Upper lobe of left lung (tissue), 6 donors: ENCODE measurements around the gene VSIG1. TPM values are rescaled to one million over a fixed set of nuclear protein-coding genes. Genes with fewer than 3 reads are reported as not detected.
A peak's percentile ranks its signal among the peaks of the same experiment; 100 is the strongest.

Experiments
- ATAC-seq, 2 donors: fragments of 200-7000 bp; cut with Tn5 transposase; one replicate each; pipeline ENCODE4 v1.9.1; 2022; ENCODE audit warnings: mild to moderate bottlenecking in 2 of 2, moderate library complexity in 2 of 2; ENCODE audit not compliant: low FRiP score in 2 of 2
- DNase-seq, 2 donors: peaks; one replicate each; pipeline ENCODE4 v3.0.0-alpha.2; 2019 to 2020
- H3K27ac ChIP-seq, 4 donors: fragments of 200-600 bp; sonication (generic); one replicate each; pipeline ENCODE4 v1.5.1; 2016 to 2019
- H3K27me3 ChIP-seq, 4 donors: fragments of 200-600 bp; sonication (generic); one replicate each; pipeline ENCODE4 v1.5.1; 2017 to 2019
- H3K36me3 ChIP-seq, 4 donors: fragments of 200-600 bp; sonication (generic); one replicate each; pipeline ENCODE4 v1.5.1; 2016 to 2019
- H3K4me1 ChIP-seq, 4 donors: fragments of 200-600 bp; sonication (generic); one replicate each; pipeline ENCODE4 v1.5.1; 2018 to 2019
- H3K4me3 ChIP-seq, 4 donors: fragments of 200-600 bp; sonication (generic); one replicate each; pipeline ENCODE4 v1.5.1; 2017 to 2019; ENCODE audit warnings: mild to moderate bottlenecking in 2 of 4, moderate library complexity in 1 of 4
- H3K9me3 ChIP-seq, 4 donors: fragments of 200-600 bp; sonication (generic); one replicate each; pipeline ENCODE4 v1.5.1; 2018 to 2019
- EP300 ChIP-seq, 4 donors: sonication (generic); formaldehyde crosslinking; IDR thresholded peaks; one replicate each; pipeline ENCODE4 v1.5.1; 2017; ENCODE audit warnings: antibody characterized with exemption in 4 of 4, control low read depth in 2 of 4
- POLR2A ChIP-seq, 4 donors: fragments of 450-650 bp; IDR thresholded peaks; one replicate each; pipeline ENCODE4 v1.5.1; 2016 to 2017; ENCODE audit warnings: antibody characterized with exemption in 4 of 4, mild to moderate bottlenecking in 2 of 4
- POLR2AphosphoS5 ChIP-seq, 2 donors: sonication (generic); formaldehyde crosslinking; IDR thresholded peaks; one replicate each; pipeline ENCODE4 v1.5.1; 2017; ENCODE audit warnings: antibody characterized with exemption in 2 of 2
- WGBS, 2 donors: methylation state at CpG; one replicate each; pipeline ENCODE4 v1.1.5; 2017 to 2018; 5-methylcytosine and 5-hydroxymethylcytosine counted together
- total RNA-seq, 6 donors: library from RNA; depleted of rRNA in 4 of 6; stranded (reverse); fragments of >200 nt in 4 of 6; gene quantifications; one replicate each; pipeline versions ENCODE4 v1.1.0 to v1.2.1, GENCODE V29; 2016 to 2021
- TF ChIP-seq, protein P1 (sequence below), 6 experiments: fragments of 450-650 bp in 4 of 6; fragments of 200-600 bp in 2 of 6; sonication (generic) in 2 of 6; IDR thresholded peaks; one replicate each; pipeline ENCODE4 v1.5.1; 2016 to 2019; ENCODE audit warnings: antibody characterized with exemption in 6 of 6
- donor health status: DM: no; HTN: no; CAD: no; lungs with moderate emphysema.
- donor health status: DM: no; HTN: yes; CAD: no; lungs with severe emphysema.

Gene VSIG1
- total RNA-seq, 6 donors from 2014 or later: 0.54 to 0.86 (median 0.61) TPM; not detected in 3

DNA sequence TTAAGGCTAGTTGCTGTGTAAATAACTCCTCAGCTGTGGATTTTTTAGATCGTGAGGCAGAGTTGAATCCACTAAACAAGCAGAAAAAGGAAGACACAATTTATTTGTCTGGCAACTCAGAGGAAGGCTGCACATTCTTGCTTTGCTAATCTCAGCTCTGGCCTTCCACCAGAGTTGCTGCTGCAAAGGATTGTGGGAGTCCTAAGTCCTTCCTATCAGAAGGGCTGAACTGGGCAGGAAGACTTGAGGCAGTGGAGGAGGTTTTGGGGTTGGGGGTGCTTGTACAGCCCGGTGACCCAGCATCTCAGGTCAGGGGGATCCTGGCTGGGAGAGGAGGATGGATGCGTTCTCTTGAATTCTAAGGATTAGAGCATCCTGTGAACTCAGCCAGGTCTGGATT lies 11.0 kb upstream of the VSIG1 start:
- WGBS, 2 donors: 40 to 65% methylated on average over 1 to 3 of the region's 3 CpGs
- ATAC-seq (no peak), DNase-seq (no peak)
- Histone ChIP-seq H3K27me3 (no peaks in the 10 kb centered on the region), H3K4me1 (no peaks in the 10 kb centered on the region), H3K9me3 (no peaks in the 10 kb centered on the region), H3K27ac (no peak overlapping the region), H3K4me3 (no peak overlapping the region), H3K36me3 (no peaks in the 10 kb centered on the region)
- TF ChIP-seq POLR2A (IDR thresholded peaks at IDR 0.05): no peak
- TF ChIP-seq POLR2AphosphoS5 (IDR thresholded peaks at IDR 0.05): no peak
- TF ChIP-seq, protein P1, sequence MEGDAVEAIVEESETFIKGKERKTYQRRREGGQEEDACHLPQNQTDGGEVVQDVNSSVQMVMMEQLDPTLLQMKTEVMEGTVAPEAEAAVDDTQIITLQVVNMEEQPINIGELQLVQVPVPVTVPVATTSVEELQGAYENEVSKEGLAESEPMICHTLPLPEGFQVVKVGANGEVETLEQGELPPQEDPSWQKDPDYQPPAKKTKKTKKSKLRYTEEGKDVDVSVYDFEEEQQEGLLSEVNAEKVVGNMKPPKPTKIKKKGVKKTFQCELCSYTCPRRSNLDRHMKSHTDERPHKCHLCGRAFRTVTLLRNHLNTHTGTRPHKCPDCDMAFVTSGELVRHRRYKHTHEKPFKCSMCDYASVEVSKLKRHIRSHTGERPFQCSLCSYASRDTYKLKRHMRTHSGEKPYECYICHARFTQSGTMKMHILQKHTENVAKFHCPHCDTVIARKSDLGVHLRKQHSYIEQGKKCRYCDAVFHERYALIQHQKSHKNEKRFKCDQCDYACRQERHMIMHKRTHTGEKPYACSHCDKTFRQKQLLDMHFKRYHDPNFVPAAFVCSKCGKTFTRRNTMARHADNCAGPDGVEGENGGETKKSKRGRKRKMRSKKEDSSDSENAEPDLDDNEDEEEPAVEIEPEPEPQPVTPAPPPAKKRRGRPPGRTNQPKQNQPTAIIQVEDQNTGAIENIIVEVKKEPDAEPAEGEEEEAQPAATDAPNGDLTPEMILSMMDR (IDR thresholded peaks at IDR 0.05): no peak
- no peak for TF ChIP-seq EP300 (IDR thresholded peaks at IDR 0.05)

DNA sequence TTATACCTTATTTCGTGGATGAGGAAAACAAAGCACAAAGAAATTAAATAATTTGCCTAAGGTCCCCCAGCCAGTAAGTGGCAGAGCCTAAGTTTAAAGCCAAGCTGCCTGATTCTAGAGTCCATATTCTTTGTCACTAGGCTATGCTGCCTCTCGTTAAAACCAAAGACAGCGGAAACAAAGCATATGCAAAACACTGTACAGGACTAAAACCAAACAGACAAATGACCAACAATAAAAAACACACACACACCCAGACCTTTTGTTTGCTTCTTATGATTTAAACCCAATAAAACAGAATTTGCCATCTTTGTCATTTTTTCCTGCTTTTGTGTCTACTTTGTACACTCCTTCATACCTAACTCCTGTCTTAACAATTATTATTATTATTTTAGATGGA lies 10.1 kb upstream of the VSIG1 start:
- Histone ChIP-seq H3K4me1 (no peaks in the 10 kb centered on the region), H3K27ac (no peak overlapping the region), H3K9me3 (no peaks in the 10 kb centered on the region), H3K4me3 (no peak overlapping the region), H3K27me3 (no peaks in the 10 kb centered on the region), H3K36me3 (no peaks in the 10 kb centered on the region)
- ATAC-seq (no peak), DNase-seq (no peak)
- WGBS, 2 donors: 72 to 86% methylated on average over 3 of the region's 3 CpGs
- TF ChIP-seq POLR2A (IDR thresholded peaks at IDR 0.05) (no peak), POLR2AphosphoS5 (IDR thresholded peaks at IDR 0.05) (no peak), EP300 (IDR thresholded peaks at IDR 0.05) (no peak)
- TF ChIP-seq, protein P1 (IDR thresholded peaks at IDR 0.05): no peak

DNA sequence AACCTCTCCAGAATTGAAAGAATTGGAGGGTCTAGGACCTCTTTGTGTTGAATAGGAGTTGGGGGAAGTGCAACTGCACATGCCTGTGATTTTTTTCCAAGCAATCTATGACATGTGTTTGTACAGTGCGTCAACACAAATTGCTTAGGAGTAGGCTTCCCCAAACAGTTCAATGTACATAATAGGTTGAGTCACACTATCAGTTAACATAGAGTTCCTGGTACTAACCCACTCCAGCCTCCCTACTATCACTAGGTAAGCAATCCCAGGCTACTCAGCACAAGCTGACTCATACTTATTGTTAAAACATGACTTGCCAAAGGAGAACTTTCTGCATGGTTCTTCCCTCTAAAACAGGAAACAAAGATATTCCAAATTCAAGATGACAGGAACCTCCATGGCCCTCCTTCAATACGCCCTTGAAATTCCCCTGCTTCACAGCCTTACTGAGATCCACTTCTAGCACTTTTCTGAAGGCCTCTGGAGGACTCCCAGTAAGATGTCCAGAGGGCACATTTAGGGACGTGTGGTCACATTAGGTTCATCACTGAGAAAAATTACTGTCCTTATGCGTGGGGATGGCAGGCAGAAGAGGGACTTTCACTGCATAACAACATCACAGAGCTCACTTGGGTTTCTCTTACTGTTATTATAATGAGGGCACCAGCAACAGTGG lies 8.4 kb upstream of the VSIG1 start:
- 42 to 78% methylated on average over 4 of the region's 4 CpGs for WGBS, 2 donors
- H3K4me1 ChIP-seq: no peaks in the 10 kb centered on the region

DNA sequence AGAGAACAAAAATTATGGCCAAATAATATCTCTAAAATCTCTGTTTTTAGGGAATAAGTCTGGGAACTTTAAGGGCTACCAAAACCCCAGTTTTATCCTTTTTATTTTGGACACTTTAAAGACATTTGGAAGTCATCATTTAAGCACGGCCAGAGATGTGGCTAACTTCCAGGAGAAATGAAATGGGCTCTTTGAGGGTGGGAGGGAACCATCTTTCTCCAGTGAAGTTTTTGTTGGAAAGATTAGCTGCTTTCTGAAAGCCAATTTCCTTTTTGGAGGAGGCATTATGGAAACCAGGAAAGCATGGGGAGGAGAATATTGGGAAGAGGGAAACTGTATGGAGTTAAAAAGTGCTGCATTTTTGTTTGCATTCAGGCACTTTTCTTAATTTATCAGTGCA lies 4.8 kb downstream of the VSIG1 start:
- TF ChIP-seq POLR2AphosphoS5 (IDR thresholded peaks at IDR 0.05): no peak
- no peak for TF ChIP-seq EP300 (IDR thresholded peaks at IDR 0.05)
- TF ChIP-seq, protein P1 (IDR thresholded peaks at IDR 0.05): no peak
- TF ChIP-seq POLR2A (IDR thresholded peaks at IDR 0.05): no peak
- no peaks in the 10 kb centered on the region for H3K27me3 ChIP-seq
- DNase-seq: no peak
- no peaks in the 10 kb centered on the region for H3K36me3 ChIP-seq
- no peak for ATAC-seq
- 55 to 77% methylated on average over 1 of the region's 1 CpG for WGBS, 2 donors
- no peak overlapping the region for H3K27ac ChIP-seq
- H3K9me3 ChIP-seq: no peaks in the 10 kb centered on the region
- H3K4me1 ChIP-seq: no peaks in the 10 kb centered on the region
- H3K4me3 ChIP-seq: no peak overlapping the region

More for the DNA sequence above, 8.4 kb upstream of the VSIG1 start:
- Histone ChIP-seq H3K27ac (no peak overlapping the region), H3K27me3 (no peaks in the 10 kb centered on the region), H3K36me3 (no peaks in the 10 kb centered on the region), H3K4me3 (no peak overlapping the region), H3K9me3 (no peaks in the 10 kb centered on the region)
- DNase-seq (no peak), ATAC-seq (peak; percentile 29 to 84)
- TF ChIP-seq POLR2AphosphoS5 (IDR thresholded peaks at IDR 0.05) (peak in 1 of 2 donors; percentile 59), EP300 (IDR thresholded peaks at IDR 0.05) (peak in 2 of 4 donors; percentile 31 to 80)
- TF ChIP-seq, protein P1 (IDR thresholded peaks at IDR 0.05): no peak

DNA sequence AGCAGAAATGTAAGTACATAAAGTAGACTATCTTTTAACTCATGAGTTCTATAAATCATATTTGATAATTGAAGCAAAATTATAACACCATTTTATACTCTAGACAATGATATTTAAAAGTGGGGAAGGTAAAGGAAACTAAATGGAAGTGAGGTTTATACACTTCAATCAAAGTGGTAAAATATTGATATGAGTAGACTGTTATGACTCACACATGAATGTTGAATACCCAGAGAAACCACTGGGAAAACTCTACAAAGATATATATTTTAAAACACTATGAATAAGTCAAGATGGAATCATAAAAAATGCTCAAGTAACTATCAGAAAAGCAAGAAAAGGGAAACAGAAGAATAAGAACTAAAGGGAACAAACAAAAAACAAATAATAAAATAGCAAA lies 8.4 kb downstream of the VSIG1 start:
- DNase-seq (no peak), ATAC-seq (no peak)
- TF ChIP-seq EP300 (IDR thresholded peaks at IDR 0.05) (no peak), POLR2A (IDR thresholded peaks at IDR 0.05) (no peak), POLR2AphosphoS5 (IDR thresholded peaks at IDR 0.05) (no peak)
- TF ChIP-seq, protein P1 (IDR thresholded peaks at IDR 0.05): no peak
- no peaks in the 10 kb centered on the region for H3K4me1 ChIP-seq
- H3K4me3 ChIP-seq: no peak overlapping the region
- H3K27ac ChIP-seq: no peak overlapping the region
- no peaks in the 10 kb centered on the region for H3K9me3 ChIP-seq
- H3K36me3 ChIP-seq: no peaks in the 10 kb centered on the region
- no peaks in the 10 kb centered on the region for H3K27me3 ChIP-seq
